DMS53 (cell line): ENCODE data around the gene USP31.

Experiments
- DNase-seq: peaks from one replicate; lab custom pipeline; 2025; lab: John Stamatoyannopoulos, UW

USP31 gene

GRCh38 chr16:23132775-23133463, 16.3 kb downstream of the USP31 start:
- no peak for DNase-seq

- peak; percentile 45 for DNase-seq
Observed at GRCh38 chr16:23131931-23132621, 17.2 kb downstream of the USP31 start.

- DNase-seq = peak; percentile 45
Observed at GRCh38 chr16:23131436-23131835, 17.8 kb downstream of the USP31 start.

- no peak for DNase-seq
Observed at GRCh38 chr16:23131036-23131435, 18.2 kb downstream of the USP31 start.

- no peak for DNase-seq
Observed at GRCh38 chr16:23129686-23130085, 19.6 kb downstream of the USP31 start.

GRCh38 chr16:23128056-23128455, 21.2 kb downstream of the USP31 start:
- DNase-seq = no peak

- DNase-seq = no peak
Observed at GRCh38 chr16:23125277-23125676, 24.0 kb downstream of the USP31 start.

GRCh38 chr16:23124315-23124714, 24.9 kb downstream of the USP31 start:
- peak; percentile 81 for DNase-seq

GRCh38 chr16:23122144-23122543, 27.1 kb downstream of the USP31 start:
- DNase-seq = no peak

- no peak for DNase-seq
Observed at GRCh38 chr16:23121024-23121423, 28.2 kb downstream of the USP31 start.

GRCh38 chr16:23120562-23120961, 28.7 kb downstream of the USP31 start:
- DNase-seq = no peak

- DNase-seq = no peak
Observed at GRCh38 chr16:23119570-23119969, 29.7 kb downstream of the USP31 start.

- no peak for DNase-seq
Observed at GRCh38 chr16:23114131-23114904, 34.9 kb downstream of the USP31 start.

GRCh38 chr16:23113185-23113584, 36.1 kb downstream of the USP31 start:
- DNase-seq = no peak

GRCh38 chr16:23110257-23110899, 38.9 kb downstream of the USP31 start:
- no peak for DNase-seq

GRCh38 chr16:23107936-23108335, 41.3 kb downstream of the USP31 start:
- no peak for DNase-seq

GRCh38 chr16:23107117-23107516, 42.1 kb downstream of the USP31 start:
- DNase-seq = no peak

GRCh38 chr16:23105309-23105708, 43.9 kb downstream of the USP31 start:
- no peak for DNase-seq

- no peak for DNase-seq
Observed at GRCh38 chr16:23104032-23104955, 45.0 kb downstream of the USP31 start.

GRCh38 chr16:23103603-23104002, 45.6 kb downstream of the USP31 start:
- DNase-seq = no peak

GRCh38 chr16:23101012-23101550, 48.2 kb downstream of the USP31 start:
- no peak for DNase-seq
